Measurements from ENCODE around the gene SLC22A15.

Gene SLC22A15

DNA sequence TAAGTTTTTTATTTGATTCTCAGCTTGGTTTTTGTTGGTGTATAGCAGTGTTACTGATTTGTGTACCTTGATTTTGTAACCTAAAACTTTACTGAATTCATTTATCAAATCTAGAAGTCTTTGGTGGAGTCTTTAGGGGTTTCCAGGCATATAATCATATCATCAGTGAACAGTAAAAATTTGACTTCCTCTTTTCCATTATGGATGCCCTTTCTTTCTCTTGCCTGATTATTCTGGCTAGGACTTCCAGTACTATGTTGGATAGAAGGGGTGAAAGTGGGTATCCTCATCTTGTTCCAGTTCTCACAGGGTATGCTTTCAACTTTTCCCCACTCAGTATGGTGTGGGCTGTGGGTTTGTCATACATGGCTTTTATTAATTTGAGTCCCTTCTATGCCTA lies 111.3 kb downstream of the SLC22A15 start (continued):
- no peak for TF ChIP-seq ZNF266 (tag by site-specific recombination; IDR thresholded peaks at IDR 0.05; ENCODE audit: low read depth)

DNA sequence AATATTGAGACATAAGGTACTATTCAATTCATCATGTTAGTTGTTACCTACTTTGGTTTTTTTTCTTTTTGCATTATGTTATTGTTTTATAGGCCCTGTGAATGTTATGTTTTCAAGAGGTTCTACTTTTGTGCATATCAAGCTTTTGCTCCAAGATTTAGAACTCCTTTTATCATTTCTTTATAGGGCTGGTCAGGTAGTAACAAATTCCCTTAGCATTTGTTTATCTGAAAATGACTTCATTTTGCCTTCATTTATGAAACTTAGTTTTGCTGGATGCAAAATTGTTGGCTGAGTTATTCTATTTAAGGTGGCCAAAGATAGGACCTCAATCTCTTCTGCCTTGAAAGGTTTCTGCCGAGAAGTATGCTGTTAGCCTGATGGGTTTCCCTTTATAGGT lies 113.6 kb downstream of the SLC22A15 start:
- Histone ChIP-seq H3K4me1 (ENCODE audit: control insufficient read depth, insufficient read depth, low read length) (no peaks in the 10 kb centered on the region), H3K27ac (ENCODE audit: extremely low read depth, low read depth, low read length) (no peak overlapping the region), H3K9me3 (ENCODE audit: control insufficient read depth, insufficient read depth, low read depth, low read length) (no peaks in the 10 kb centered on the region), H3K4me3 (ENCODE audit: low read depth, low read length) (no peak overlapping the region), H3K36me3 (ENCODE audit: control insufficient read depth in 2 of 2, insufficient read depth in 1 of 2, low read length in 2 of 2) (no peaks in the 10 kb centered on the region)
- TF ChIP-seq, protein P1, sequence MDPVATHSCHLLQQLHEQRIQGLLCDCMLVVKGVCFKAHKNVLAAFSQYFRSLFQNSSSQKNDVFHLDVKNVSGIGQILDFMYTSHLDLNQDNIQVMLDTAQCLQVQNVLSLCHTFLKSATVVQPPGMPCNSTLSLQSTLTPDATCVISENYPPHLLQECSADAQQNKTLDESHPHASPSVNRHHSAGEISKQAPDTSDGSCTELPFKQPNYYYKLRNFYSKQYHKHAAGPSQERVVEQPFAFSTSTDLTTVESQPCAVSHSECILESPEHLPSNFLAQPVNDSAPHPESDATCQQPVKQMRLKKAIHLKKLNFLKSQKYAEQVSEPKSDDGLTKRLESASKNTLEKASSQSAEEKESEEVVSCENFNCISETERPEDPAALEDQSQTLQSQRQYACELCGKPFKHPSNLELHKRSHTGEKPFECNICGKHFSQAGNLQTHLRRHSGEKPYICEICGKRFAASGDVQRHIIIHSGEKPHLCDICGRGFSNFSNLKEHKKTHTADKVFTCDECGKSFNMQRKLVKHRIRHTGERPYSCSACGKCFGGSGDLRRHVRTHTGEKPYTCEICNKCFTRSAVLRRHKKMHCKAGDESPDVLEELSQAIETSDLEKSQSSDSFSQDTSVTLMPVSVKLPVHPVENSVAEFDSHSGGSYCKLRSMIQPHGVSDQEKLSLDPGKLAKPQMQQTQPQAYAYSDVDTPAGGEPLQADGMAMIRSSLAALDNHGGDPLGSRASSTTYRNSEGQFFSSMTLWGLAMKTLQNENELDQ (tag by site-specific recombination; IDR thresholded peaks at IDR 0.05; ENCODE audit: low read depth) = no peak
- peak; percentile 94 for TF ChIP-seq SETDB1 (IDR thresholded peaks at IDR 0.05; ENCODE audit: insufficient read length, low read length)
- ChIA-PET POLR2A (no interaction called here), CTCF (no interaction called here)

DNA sequence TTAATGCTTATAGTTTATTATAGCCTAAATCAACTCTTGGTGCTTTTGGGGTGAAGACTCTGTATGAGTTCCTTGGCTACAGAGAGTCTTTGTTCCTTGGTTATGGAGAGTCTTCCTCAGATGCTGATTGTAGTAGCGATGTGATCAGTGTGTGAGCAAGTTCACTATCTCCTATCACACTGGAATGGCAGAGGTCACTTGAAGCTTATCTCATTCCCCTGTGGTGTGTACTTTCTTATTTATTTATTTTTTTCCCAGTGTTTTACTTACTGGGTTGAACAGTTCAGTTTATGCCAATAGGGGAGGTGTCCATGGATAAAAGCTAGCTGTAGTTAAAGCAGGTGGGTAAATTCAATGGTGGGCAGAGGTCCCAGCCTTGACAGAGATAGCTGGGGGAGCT lies 114.8 kb downstream of the SLC22A15 start:
- Histone ChIP-seq H3K4me1 (ENCODE audit: control insufficient read depth, insufficient read depth, low read length) (no peaks in the 10 kb centered on the region), H3K4me3 (ENCODE audit: low read depth, low read length) (no peak overlapping the region), H3K27ac (ENCODE audit: extremely low read depth, low read depth, low read length) (no peak overlapping the region), H3K36me3 (ENCODE audit: control insufficient read depth in 2 of 2, insufficient read depth in 1 of 2, low read length in 2 of 2) (no peaks in the 10 kb centered on the region), H3K9me3 (ENCODE audit: control insufficient read depth, insufficient read depth, low read depth, low read length) (no peaks in the 10 kb centered on the region)
- CTCF ChIA-PET = no interaction called here
- TF ChIP-seq ZNF501 (tag by site-specific recombination; IDR thresholded peaks at IDR 0.05) = no peak
- TF ChIP-seq SP3 (tag by site-specific recombination; IDR thresholded peaks at IDR 0.05) = no peak
- no peak for TF ChIP-seq ZNF10 (tag by site-specific recombination; IDR thresholded peaks at IDR 0.05)
- no peak for TF ChIP-seq ZNF366 (tag by site-specific recombination; conservative IDR thresholded peaks at IDR 0.05)
- no peak for TF ChIP-seq PRDM1 (tag by site-specific recombination; IDR thresholded peaks at IDR 0.05)
- TF ChIP-seq ZNF623 (tag by site-specific recombination; IDR thresholded peaks at IDR 0.05) = no peak
- no peak for TF ChIP-seq ZNF777 (tag by site-specific recombination; IDR thresholded peaks at IDR 0.05; ENCODE audit: borderline replicate concordance)
- TF ChIP-seq ZNF266 (tag by site-specific recombination; IDR thresholded peaks at IDR 0.05; ENCODE audit: low read depth) = no peak
- TF ChIP-seq ZNF701 (tag by site-specific recombination; IDR thresholded peaks at IDR 0.05) = no peak
- no peak for TF ChIP-seq HOXC10 (CRISPR knock-in tag; IDR thresholded peaks at IDR 0.05)
- TF ChIP-seq, protein P2, sequence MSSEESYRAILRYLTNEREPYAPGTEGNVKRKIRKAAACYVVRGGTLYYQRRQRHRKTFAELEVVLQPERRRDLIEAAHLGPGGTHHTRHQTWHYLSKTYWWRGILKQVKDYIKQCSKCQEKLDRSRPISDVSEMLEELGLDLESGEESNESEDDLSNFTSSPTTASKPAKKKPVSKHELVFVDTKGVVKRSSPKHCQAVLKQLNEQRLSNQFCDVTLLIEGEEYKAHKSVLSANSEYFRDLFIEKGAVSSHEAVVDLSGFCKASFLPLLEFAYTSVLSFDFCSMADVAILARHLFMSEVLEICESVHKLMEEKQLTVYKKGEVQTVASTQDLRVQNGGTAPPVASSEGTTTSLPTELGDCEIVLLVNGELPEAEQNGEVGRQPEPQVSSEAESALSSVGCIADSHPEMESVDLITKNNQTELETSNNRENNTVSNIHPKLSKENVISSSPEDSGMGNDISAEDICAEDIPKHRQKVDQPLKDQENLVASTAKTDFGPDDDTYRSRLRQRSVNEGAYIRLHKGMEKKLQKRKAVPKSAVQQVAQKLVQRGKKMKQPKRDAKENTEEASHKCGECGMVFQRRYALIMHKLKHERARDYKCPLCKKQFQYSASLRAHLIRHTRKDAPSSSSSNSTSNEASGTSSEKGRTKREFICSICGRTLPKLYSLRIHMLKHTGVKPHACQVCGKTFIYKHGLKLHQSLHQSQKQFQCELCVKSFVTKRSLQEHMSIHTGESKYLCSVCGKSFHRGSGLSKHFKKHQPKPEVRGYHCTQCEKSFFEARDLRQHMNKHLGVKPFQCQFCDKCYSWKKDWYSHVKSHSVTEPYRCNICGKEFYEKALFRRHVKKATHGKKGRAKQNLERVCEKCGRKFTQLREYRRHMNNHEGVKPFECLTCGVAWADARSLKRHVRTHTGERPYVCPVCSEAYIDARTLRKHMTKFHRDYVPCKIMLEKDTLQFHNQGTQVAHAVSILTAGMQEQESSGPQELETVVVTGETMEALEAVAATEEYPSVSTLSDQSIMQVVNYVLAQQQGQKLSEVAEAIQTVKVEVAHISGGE (tag by site-specific recombination; conservative IDR thresholded peaks at IDR 0.05; ENCODE audit: low read depth) = no peak
- no peak for TF ChIP-seq ZBTB21 (tag by site-specific recombination; IDR thresholded peaks at IDR 0.05)
- no peak for TF ChIP-seq ZNF48 (tag by site-specific recombination; IDR thresholded peaks at IDR 0.05)
- TF ChIP-seq ZNF626 (tag by site-specific recombination; IDR thresholded peaks at IDR 0.05) = no peak
- TF ChIP-seq, protein P3, sequence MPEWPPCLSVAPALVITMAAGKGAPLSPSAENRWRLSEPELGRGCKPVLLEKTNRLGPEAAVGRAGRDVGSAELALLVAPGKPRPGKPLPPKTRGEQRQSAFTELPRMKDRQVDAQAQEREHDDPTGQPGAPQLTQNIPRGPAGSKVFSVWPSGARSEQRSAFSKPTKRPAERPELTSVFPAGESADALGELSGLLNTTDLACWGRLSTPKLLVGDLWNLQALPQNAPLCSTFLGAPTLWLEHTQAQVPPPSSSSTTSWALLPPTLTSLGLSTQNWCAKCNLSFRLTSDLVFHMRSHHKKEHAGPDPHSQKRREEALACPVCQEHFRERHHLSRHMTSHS (tag by site-specific recombination; IDR thresholded peaks at IDR 0.05) = no peak
- TF ChIP-seq, protein P4, sequence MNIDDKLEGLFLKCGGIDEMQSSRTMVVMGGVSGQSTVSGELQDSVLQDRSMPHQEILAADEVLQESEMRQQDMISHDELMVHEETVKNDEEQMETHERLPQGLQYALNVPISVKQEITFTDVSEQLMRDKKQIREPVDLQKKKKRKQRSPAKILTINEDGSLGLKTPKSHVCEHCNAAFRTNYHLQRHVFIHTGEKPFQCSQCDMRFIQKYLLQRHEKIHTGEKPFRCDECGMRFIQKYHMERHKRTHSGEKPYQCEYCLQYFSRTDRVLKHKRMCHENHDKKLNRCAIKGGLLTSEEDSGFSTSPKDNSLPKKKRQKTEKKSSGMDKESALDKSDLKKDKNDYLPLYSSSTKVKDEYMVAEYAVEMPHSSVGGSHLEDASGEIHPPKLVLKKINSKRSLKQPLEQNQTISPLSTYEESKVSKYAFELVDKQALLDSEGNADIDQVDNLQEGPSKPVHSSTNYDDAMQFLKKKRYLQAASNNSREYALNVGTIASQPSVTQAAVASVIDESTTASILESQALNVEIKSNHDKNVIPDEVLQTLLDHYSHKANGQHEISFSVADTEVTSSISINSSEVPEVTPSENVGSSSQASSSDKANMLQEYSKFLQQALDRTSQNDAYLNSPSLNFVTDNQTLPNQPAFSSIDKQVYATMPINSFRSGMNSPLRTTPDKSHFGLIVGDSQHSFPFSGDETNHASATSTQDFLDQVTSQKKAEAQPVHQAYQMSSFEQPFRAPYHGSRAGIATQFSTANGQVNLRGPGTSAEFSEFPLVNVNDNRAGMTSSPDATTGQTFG (tag by site-specific recombination; IDR thresholded peaks at IDR 0.05; ENCODE audit: borderline replicate concordance) = no peak
- POLR2A ChIA-PET = no interaction called here
